Activated naive CD8-positive, alpha-beta T cell treated with anti-CD3 and anti-CD28 coated beads, Interleukin-2, amount 50 U/mL, for 16 hours (primary cell): ENCODE data around the gene PRR4.

Experiments
- DNase-seq: peaks from one replicate; pipeline ENCODE4 v3.0.0-alpha.2; 2020; ENCODE audit warnings: low read depth, low spot score

The PRR4 gene

DNA sequence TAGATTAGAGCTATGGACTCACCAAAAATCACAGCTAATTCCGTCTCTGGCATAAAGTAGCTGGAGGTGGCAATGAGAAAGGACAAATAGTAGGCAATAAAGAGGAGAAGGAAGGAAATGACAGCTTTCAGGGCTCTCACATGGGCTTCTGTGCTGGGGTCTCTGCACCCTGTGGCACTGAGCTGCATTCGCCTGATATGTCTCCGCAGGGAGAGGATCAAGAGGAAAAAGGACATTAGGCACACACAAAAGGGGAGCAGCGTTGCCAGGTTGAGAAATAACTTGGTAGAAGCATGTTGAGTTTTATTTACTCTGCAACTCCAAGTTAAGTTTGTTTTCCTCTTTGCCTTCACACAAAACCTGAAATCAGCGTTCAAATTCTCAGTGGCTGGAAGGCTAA is 47.5 kb downstream of the PRR4 start:
- DNase-seq: no peak
